DND-41 (cell line): ENCODE measurements around the gene ADARB2.
A peak's percentile ranks its signal among the peaks of the same experiment; 100 is the strongest.

ENCODE experiments used
- ATAC-seq: fragments of 200-7000 bp; cut with Tn5 transposase; 3 replicates; pipeline ENCODE4 v1.9.1; 2021; ENCODE audit warnings: low read depth; ENCODE audit not compliant: insufficient read depth
- DNase-seq: peaks from one replicate; pipeline ENCODE4 v3.0.0-alpha.2; 2020
- H2AFZ ChIP-seq: 2 replicates; pipeline ENCODE4 v1.6.0; 2012; ENCODE audit warnings: low read depth, low read length
- H3K27ac ChIP-seq: 2 replicates; pipeline ENCODE4 v1.5.1; 2012; ENCODE audit warnings: low read length, inconsistent platforms
- H3K27me3 ChIP-seq: fragments of 200-600 bp; sonication (generic); 2 replicates; pipeline ENCODE4 v1.6.0; 2012; ENCODE audit warnings: low read length, mild to moderate bottlenecking, inconsistent platforms; ENCODE audit not compliant: insufficient read depth, poor library complexity
- H3K36me3 ChIP-seq: 2 replicates; pipeline ENCODE4 v1.5.1; 2012; ENCODE audit warnings: low read length, inconsistent platforms; ENCODE audit not compliant: insufficient read depth
- H3K4me1 ChIP-seq: 2 replicates; pipeline ENCODE4 v1.5.1; 2012; ENCODE audit warnings: mild to moderate bottlenecking, low read length; ENCODE audit not compliant: insufficient read depth
- H3K4me2 ChIP-seq: 2 replicates; pipeline ENCODE4 v1.6.0; 2012; ENCODE audit warnings: mild to moderate bottlenecking, moderate library complexity, low read length, inconsistent platforms; ENCODE audit not compliant: insufficient read depth
- H3K4me3 ChIP-seq, 2 experiments: fragments of 200-600 bp in 1 of 2; shearing (Covaris generic) in 1 of 2; 2 replicates each; pipeline ENCODE4 v1.5.1; 2012 to 2016; ENCODE audit warnings: inconsistent platforms in 2 of 2, low read length in 2 of 2, mild to moderate bottlenecking in 2 of 2, low read depth in 1 of 2, moderate library complexity in 1 of 2
- H3K79me2 ChIP-seq: 2 replicates; pipeline ENCODE4 v1.6.0; 2012; ENCODE audit warnings: low read length, inconsistent platforms; ENCODE audit not compliant: insufficient read depth
- H3K9ac ChIP-seq: 2 replicates; pipeline ENCODE4 v1.6.0; 2012; ENCODE audit warnings: low read depth, mild to moderate bottlenecking, inconsistent platforms, low read length, moderate library complexity
- H3K9me3 ChIP-seq: 2 replicates; pipeline ENCODE4 v1.5.1; 2012; ENCODE audit warnings: low read length, moderate library complexity, mild to moderate bottlenecking, inconsistent platforms; ENCODE audit not compliant: insufficient read depth, severe bottlenecking
- H4K20me1 ChIP-seq: 2 replicates; pipeline ENCODE4 v1.6.0; 2012; ENCODE audit warnings: low read length; ENCODE audit not compliant: insufficient read depth
- CTCF ChIP-seq: IDR thresholded peaks from 2 replicates; pipeline ENCODE4 v1.5.1; 2012; ENCODE audit warnings: borderline replicate concordance, low read length, moderate library complexity, mild to moderate bottlenecking; ENCODE audit not compliant: poor library complexity, severe bottlenecking; ENCODE audit errors: extremely low read depth
- EZH2 ChIP-seq: IDR thresholded peaks from 3 replicates; pipeline ENCODE4 v1.6.1; 2012; ENCODE audit warnings: borderline replicate concordance, low read depth, mild to moderate bottlenecking, moderate library complexity, low read length, inconsistent platforms; ENCODE audit not compliant: severe bottlenecking

Gene ADARB2

GRCh38 chr10:1567742-1568495, 169.4 kb downstream of the ADARB2 start:
- Histone ChIP-seq H3K4me3 (no peak overlapping the region), H3K4me1 (peaks cover 20% of the 10 kb centered on the region), H2AFZ (no peak overlapping the region), H3K4me2 (no peak overlapping the region), H3K79me2 (no peaks in the 10 kb centered on the region), H3K36me3 (no peaks in the 10 kb centered on the region), H3K9me3 (no peaks in the 10 kb centered on the region), H3K27ac (no peak overlapping the region), H3K27me3 (no peaks in the 10 kb centered on the region), H3K9ac (no peak overlapping the region), H4K20me1 (no peaks in the 10 kb centered on the region)
- TF ChIP-seq CTCF (no peak), EZH2 (no peak)
- peak; percentile 42 for DNase-seq
- ATAC-seq: peak; percentile 55

- H3K9me3 ChIP-seq: no peaks in the 10 kb centered on the region
- H3K27me3 ChIP-seq: no peaks in the 10 kb centered on the region
- no peak overlapping the region for H2AFZ ChIP-seq
- no peak for ATAC-seq
- H3K27ac ChIP-seq: no peak overlapping the region
- H3K4me1 ChIP-seq: peaks cover 20% of the 10 kb centered on the region
- H3K36me3 ChIP-seq: no peaks in the 10 kb centered on the region
- H3K4me3 ChIP-seq: no peak overlapping the region
- H3K4me2 ChIP-seq: no peak overlapping the region
- no peak for TF ChIP-seq CTCF
- no peak for TF ChIP-seq EZH2
- H3K9ac ChIP-seq: no peak overlapping the region
- no peak for DNase-seq
- H3K79me2 ChIP-seq: no peaks in the 10 kb centered on the region
- no peaks in the 10 kb centered on the region for H4K20me1 ChIP-seq
Measured at GRCh38 chr10:1567152-1567551, 170.2 kb downstream of the ADARB2 start.

- no peaks in the 10 kb centered on the region for H3K9me3 ChIP-seq
Measured at GRCh38 chr10:1564791-1565190, 172.5 kb downstream of the ADARB2 start.

More at GRCh38 chr10:1564791-1565190, 172.5 kb downstream of the ADARB2 start:
- Histone ChIP-seq H2AFZ (no peak overlapping the region), H3K9ac (no peak overlapping the region), H3K27me3 (no peaks in the 10 kb centered on the region), H3K36me3 (no peaks in the 10 kb centered on the region), H3K4me3 (no peak overlapping the region), H3K79me2 (no peaks in the 10 kb centered on the region), H3K27ac (no peak overlapping the region), H4K20me1 (no peaks in the 10 kb centered on the region), H3K4me2 (no peak overlapping the region), H3K4me1 (peaks cover 14% of the 10 kb centered on the region; the same call in 1 of the 2 replicates)
- ATAC-seq: no peak
- no peak for DNase-seq
- TF ChIP-seq CTCF (no peak), EZH2 (no peak)
